Astrocyte (in vitro differentiated cells and primary cell): Measurements from ENCODE around the gene CCDC88B. TPM values are rescaled to one million over a fixed set of nuclear protein-coding genes. Genes with fewer than 3 reads are reported as not detected.

ENCODE experiments used
- DNase-seq: peaks from one replicate; pipeline ENCODE4 v3.0.0-alpha.2; 2010; ENCODE audit warnings: low read depth
- FAIRE-seq: peaks from 2 replicates; lab custom pipeline; 2011; peaks lifted over from hg19 to GRCh38; lab: Jason Lieb, UNC
- H2AFZ ChIP-seq: 2 replicates; pipeline ENCODE4 v1.6.0; 2012; ENCODE audit warnings: low read depth, low read length, inconsistent platforms
- H3K27ac ChIP-seq: 2 replicates; pipeline ENCODE4 v1.5.1; 2011; ENCODE audit warnings: low read depth, low read length, inconsistent platforms
- H3K27me3 ChIP-seq: 2 replicates; pipeline ENCODE4 v1.6.0; 2011; ENCODE audit warnings: low read length, inconsistent platforms; ENCODE audit not compliant: insufficient read depth
- H3K36me3 ChIP-seq: 2 replicates; pipeline ENCODE4 v1.5.1; 2011; ENCODE audit warnings: low read length, inconsistent platforms; ENCODE audit not compliant: insufficient read depth
- H3K4me1 ChIP-seq: 2 replicates; pipeline ENCODE4 v1.5.1; 2011; ENCODE audit warnings: low read length, inconsistent platforms; ENCODE audit not compliant: insufficient read depth
- H3K4me2 ChIP-seq: 2 replicates; pipeline ENCODE4 v1.6.0; 2012; ENCODE audit warnings: low read length, inconsistent platforms
- H3K4me3 ChIP-seq: 2 replicates; pipeline ENCODE4 v1.5.1; 2011; ENCODE audit warnings: low read depth, mild to moderate bottlenecking, low read length, inconsistent platforms; ENCODE audit not compliant: insufficient read depth
- H3K79me2 ChIP-seq: 2 replicates; pipeline ENCODE4 v1.6.0; 2012; ENCODE audit warnings: mild to moderate bottlenecking, low read length, inconsistent platforms; ENCODE audit not compliant: insufficient read depth
- H3K9ac ChIP-seq: 2 replicates; pipeline ENCODE4 v1.6.0; 2012; ENCODE audit warnings: mild to moderate bottlenecking, low read length, inconsistent platforms
- H3K9me3 ChIP-seq: 2 replicates; pipeline ENCODE4 v1.5.1; 2012; ENCODE audit warnings: low read depth, mild to moderate bottlenecking, low read length, inconsistent platforms; ENCODE audit not compliant: insufficient read depth
- H4K20me1 ChIP-seq: 2 replicates; pipeline ENCODE4 v1.6.0; 2012; ENCODE audit warnings: low read length, inconsistent platforms; ENCODE audit not compliant: insufficient read depth
- H3K27ac Mint-ChIP-seq: one replicate; pipeline ENCODE4 v1.8.0; 2021; ENCODE audit warnings: mild to moderate bottlenecking, mixed read lengths; ENCODE audit not compliant: unreplicated experiment
- H3K27me3 Mint-ChIP-seq: one replicate; pipeline ENCODE4 v1.8.0; 2021; ENCODE audit warnings: low read depth, mixed read lengths; ENCODE audit not compliant: unreplicated experiment
- H3K36me3 Mint-ChIP-seq: one replicate; pipeline ENCODE4 v1.8.0; 2021; ENCODE audit warnings: low read depth, mixed read lengths; ENCODE audit not compliant: unreplicated experiment
- H3K4me1 Mint-ChIP-seq: one replicate; pipeline ENCODE4 v1.8.0; 2021; ENCODE audit warnings: low read depth, mixed read lengths; ENCODE audit not compliant: unreplicated experiment
- H3K4me3 Mint-ChIP-seq: one replicate; pipeline ENCODE4 v1.8.0; 2021; ENCODE audit warnings: mild to moderate bottlenecking, moderate library complexity, mixed read lengths; ENCODE audit not compliant: unreplicated experiment
- H3K9me3 Mint-ChIP-seq: one replicate; pipeline ENCODE4 v1.8.0; 2021; ENCODE audit warnings: mild to moderate bottlenecking, mixed read lengths; ENCODE audit not compliant: unreplicated experiment
- EZH2 ChIP-seq: IDR thresholded peaks from 2 replicates; pipeline ENCODE4 v1.6.1; 2012; ENCODE audit warnings: mild to moderate bottlenecking, low read length, inconsistent platforms; ENCODE audit not compliant: insufficient read depth
- total RNA-seq: library from RNA; stranded (reverse); gene quantifications from 2 replicates; pipeline ENCODE4 v1.2.1, GENCODE V29; 2021
- TF ChIP-seq, protein P1 (sequence below): IDR thresholded peaks from 2 replicates; pipeline ENCODE4 v1.5.1; 2011; ENCODE audit warnings: low read depth, mild to moderate bottlenecking, inconsistent platforms, low read length, moderate library complexity; ENCODE audit not compliant: insufficient read depth

CCDC88B gene
- total RNA-seq, 1 donor from 2014 or later, result 1.2 TPM

DNA sequence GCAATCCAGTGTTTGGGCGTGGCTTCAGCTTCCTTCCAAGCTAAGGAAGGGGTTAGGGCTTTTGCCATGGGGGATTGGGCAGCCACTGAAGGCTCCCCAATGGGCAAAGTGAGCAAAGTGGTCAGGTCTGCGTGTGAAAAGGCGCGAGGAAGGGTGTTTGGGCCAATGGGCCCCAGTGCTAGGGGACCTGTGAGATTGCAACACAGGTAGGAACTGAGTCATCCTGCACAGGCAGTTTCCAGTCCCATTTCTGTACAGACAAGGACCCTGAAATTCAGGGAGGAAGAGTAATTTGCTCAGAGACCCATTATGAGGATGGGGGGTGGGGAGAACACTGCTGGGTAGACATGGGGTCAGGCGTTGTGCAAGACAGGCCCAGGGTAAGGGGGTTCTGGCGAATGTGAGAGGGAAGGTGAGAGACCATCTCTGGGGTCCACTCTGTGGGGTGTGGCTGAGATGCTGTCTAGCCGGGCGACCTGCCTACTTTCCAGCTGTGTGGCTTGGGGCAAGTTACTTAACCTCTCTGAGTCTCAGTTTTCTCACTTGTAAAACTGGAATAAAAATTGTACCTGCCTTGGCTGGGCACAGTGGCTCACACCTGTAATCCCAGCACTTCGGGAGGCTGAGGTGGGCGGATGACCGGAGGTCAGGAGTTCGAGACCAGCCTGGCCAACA, 7.3 kb downstream of the CCDC88B start:
- no peak for FAIRE-seq
- Histone ChIP-seq H3K4me2 (no peak overlapping the region), H3K27ac (no peak overlapping the region), H3K9ac (no peak overlapping the region), H3K4me1 (peaks cover 1% of the 10 kb centered on the region), H4K20me1 (no peaks in the 10 kb centered on the region), H3K36me3 (no peaks in the 10 kb centered on the region), H3K4me3 (no peak overlapping the region), H3K27me3 (no peaks in the 10 kb centered on the region), H3K79me2 (no peaks in the 10 kb centered on the region), H2AFZ (no peak overlapping the region), H3K9me3 (no peaks in the 10 kb centered on the region)
- Mint-ChIP-seq H3K27ac (no peak overlapping the region), H3K27me3 (peaks cover 18% of the 10 kb centered on the region), H3K4me1 (no peaks in the 10 kb centered on the region), H3K36me3 (no peaks in the 10 kb centered on the region), H3K4me3 (no peak overlapping the region), H3K9me3 (no peaks in the 10 kb centered on the region)
- DNase-seq, result no peak
- TF ChIP-seq, protein P1, sequence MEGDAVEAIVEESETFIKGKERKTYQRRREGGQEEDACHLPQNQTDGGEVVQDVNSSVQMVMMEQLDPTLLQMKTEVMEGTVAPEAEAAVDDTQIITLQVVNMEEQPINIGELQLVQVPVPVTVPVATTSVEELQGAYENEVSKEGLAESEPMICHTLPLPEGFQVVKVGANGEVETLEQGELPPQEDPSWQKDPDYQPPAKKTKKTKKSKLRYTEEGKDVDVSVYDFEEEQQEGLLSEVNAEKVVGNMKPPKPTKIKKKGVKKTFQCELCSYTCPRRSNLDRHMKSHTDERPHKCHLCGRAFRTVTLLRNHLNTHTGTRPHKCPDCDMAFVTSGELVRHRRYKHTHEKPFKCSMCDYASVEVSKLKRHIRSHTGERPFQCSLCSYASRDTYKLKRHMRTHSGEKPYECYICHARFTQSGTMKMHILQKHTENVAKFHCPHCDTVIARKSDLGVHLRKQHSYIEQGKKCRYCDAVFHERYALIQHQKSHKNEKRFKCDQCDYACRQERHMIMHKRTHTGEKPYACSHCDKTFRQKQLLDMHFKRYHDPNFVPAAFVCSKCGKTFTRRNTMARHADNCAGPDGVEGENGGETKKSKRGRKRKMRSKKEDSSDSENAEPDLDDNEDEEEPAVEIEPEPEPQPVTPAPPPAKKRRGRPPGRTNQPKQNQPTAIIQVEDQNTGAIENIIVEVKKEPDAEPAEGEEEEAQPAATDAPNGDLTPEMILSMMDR, result no peak
- no peak for TF ChIP-seq EZH2

DNA sequence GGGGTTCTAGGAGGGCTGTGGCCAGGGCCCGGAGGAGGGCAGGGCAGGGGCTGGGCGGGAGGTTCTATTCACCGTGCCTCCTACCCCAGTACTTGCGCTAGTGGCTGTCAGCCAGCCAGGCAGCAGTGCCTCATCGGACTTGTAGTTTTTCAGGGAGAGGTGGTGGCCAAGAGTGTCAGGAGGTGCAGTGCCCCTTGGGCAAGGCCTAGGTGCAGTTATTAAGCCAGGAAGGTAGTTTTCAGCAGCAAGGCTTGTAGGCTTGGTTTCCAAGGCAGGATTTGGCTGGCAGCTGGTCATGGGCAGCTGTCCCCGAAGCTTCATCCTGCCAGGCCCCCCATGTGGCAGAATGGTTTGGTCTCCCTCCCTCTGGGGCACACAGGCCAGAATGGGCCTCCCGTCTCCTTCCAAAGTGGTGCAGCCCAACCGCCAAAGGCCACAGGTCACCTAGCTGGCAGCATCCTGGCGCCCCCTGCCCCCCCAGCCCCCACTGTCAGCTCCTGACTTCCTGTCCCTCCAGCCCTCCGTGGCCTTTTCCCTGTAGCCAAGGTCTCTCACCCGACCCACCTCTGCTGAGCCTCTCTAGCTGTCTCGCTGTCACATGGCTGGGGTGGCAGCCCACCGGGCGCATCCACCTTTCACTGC, 8.5 kb downstream of the CCDC88B start:
- Histone ChIP-seq H3K4me3 (no peak overlapping the region), H3K79me2 (no peaks in the 10 kb centered on the region), H2AFZ (no peak overlapping the region), H3K4me1 (no peaks in the 10 kb centered on the region), H3K27me3 (no peaks in the 10 kb centered on the region), H3K9ac (no peak overlapping the region), H3K36me3 (no peaks in the 10 kb centered on the region), H3K27ac (no peak overlapping the region), H3K9me3 (no peaks in the 10 kb centered on the region), H3K4me2 (no peak overlapping the region), H4K20me1 (no peaks in the 10 kb centered on the region)
- H3K9me3 Mint-ChIP-seq, result no peaks in the 10 kb centered on the region
- no peaks in the 10 kb centered on the region for H3K36me3 Mint-ChIP-seq
- H3K4me1 Mint-ChIP-seq, result no peaks in the 10 kb centered on the region
- FAIRE-seq (no peak), DNase-seq (no peak)
- no peak overlapping the region for H3K27ac Mint-ChIP-seq
- peaks cover 18% of the 10 kb centered on the region for H3K27me3 Mint-ChIP-seq
- TF ChIP-seq, protein P1, result no peak
- no peak for TF ChIP-seq EZH2
- no peak overlapping the region for H3K4me3 Mint-ChIP-seq

DNA sequence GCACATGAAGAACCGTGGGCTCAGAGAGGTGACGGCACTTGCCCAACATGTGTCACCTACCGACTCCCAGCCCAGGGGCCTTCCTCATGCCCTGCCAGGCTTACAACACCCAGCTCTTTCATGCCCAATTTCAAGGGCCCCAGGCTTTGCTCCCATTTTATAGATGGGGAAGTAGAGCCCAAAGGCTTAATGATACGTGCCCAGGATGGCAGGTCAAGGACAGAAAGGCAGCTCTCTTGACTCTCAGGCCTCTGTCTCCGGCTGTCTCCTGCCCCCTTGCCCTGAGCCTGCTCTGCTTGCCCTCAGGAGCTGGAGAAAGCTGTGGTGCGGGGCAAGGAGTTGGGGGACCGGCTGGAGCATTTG, 9.0 kb downstream of the CCDC88B start:
- no peaks in the 10 kb centered on the region for H3K36me3 Mint-ChIP-seq
- FAIRE-seq, result no peak
- peaks cover 18% of the 10 kb centered on the region for H3K27me3 Mint-ChIP-seq
- Histone ChIP-seq H3K9ac (no peak overlapping the region), H3K9me3 (no peaks in the 10 kb centered on the region), H3K4me3 (no peak overlapping the region), H3K79me2 (no peaks in the 10 kb centered on the region), H2AFZ (no peak overlapping the region), H3K27ac (no peak overlapping the region), H3K27me3 (no peaks in the 10 kb centered on the region), H3K4me1 (no peaks in the 10 kb centered on the region), H3K36me3 (no peaks in the 10 kb centered on the region), H3K4me2 (no peak overlapping the region), H4K20me1 (no peaks in the 10 kb centered on the region)
- TF ChIP-seq, protein P1, result no peak
- no peak for TF ChIP-seq EZH2
- no peak overlapping the region for H3K4me3 Mint-ChIP-seq
- DNase-seq, result no peak
- no peaks in the 10 kb centered on the region for H3K9me3 Mint-ChIP-seq
- no peak overlapping the region for H3K27ac Mint-ChIP-seq
- no peaks in the 10 kb centered on the region for H3K4me1 Mint-ChIP-seq
